ENCODE data around the gene CACNG5. TPM values are rescaled to one million over a fixed set of nuclear protein-coding genes. Genes with fewer than 3 reads are reported as not detected.

The CACNG5 gene
- polyA plus RNA-seq, 1 donor from 2014 or later, result not detected

DNA sequence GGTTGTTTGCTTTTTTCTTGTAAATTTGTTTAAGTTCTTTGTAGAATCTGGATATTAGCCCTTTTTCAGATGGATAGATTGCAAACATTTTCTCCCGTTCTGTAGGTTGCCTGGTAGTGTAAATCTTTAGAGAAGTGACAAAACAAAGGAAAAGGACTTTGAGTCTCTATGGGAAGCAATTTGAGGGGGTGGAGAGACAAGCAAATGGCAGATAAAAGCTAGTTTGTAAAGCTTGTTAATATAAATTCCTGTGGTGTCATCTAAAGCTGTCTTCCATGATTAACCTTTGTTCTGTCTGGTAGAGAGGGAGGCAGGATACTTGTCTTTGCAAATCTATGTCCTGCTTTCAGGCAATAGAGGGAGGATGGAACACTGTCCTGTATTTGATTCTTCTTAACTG lies 89.0 kb downstream of the CACNG5 start:
- H2AFZ ChIP-seq (ENCODE audit: low read depth, low read length), result no peak overlapping the region
- no peaks in the 10 kb centered on the region for H3K27me3 ChIP-seq (ENCODE audit: insufficient read depth, low read depth, low read length)
- H3K9me3 ChIP-seq (ENCODE audit: low read length), result no peaks in the 10 kb centered on the region
- H3K9me2 ChIP-seq (ENCODE audit: insufficient read depth, low read length), result no peaks in the 10 kb centered on the region
- H3K36me3 ChIP-seq (ENCODE audit: insufficient read depth, low read length), result no peaks in the 10 kb centered on the region
- no peaks in the 10 kb centered on the region for H4K20me1 ChIP-seq (ENCODE audit: insufficient read depth)
- H3K4me2 ChIP-seq (ENCODE audit: low read length), result no peak overlapping the region
- H3K79me2 ChIP-seq (replicated peaks; ENCODE audit: insufficient read depth, low read length), result no peaks in the 10 kb centered on the region
- no peak overlapping the region for H3K27ac ChIP-seq (ENCODE audit: low read length)
- H3K4me3 ChIP-seq (ENCODE audit: low read length), result no peak overlapping the region
- TF ChIP-seq, protein P1, sequence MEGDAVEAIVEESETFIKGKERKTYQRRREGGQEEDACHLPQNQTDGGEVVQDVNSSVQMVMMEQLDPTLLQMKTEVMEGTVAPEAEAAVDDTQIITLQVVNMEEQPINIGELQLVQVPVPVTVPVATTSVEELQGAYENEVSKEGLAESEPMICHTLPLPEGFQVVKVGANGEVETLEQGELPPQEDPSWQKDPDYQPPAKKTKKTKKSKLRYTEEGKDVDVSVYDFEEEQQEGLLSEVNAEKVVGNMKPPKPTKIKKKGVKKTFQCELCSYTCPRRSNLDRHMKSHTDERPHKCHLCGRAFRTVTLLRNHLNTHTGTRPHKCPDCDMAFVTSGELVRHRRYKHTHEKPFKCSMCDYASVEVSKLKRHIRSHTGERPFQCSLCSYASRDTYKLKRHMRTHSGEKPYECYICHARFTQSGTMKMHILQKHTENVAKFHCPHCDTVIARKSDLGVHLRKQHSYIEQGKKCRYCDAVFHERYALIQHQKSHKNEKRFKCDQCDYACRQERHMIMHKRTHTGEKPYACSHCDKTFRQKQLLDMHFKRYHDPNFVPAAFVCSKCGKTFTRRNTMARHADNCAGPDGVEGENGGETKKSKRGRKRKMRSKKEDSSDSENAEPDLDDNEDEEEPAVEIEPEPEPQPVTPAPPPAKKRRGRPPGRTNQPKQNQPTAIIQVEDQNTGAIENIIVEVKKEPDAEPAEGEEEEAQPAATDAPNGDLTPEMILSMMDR (IDR thresholded peaks at IDR 0.05; ENCODE audit: poor library complexity, severe bottlenecking), result no peak
- TF ChIP-seq, protein P2, sequence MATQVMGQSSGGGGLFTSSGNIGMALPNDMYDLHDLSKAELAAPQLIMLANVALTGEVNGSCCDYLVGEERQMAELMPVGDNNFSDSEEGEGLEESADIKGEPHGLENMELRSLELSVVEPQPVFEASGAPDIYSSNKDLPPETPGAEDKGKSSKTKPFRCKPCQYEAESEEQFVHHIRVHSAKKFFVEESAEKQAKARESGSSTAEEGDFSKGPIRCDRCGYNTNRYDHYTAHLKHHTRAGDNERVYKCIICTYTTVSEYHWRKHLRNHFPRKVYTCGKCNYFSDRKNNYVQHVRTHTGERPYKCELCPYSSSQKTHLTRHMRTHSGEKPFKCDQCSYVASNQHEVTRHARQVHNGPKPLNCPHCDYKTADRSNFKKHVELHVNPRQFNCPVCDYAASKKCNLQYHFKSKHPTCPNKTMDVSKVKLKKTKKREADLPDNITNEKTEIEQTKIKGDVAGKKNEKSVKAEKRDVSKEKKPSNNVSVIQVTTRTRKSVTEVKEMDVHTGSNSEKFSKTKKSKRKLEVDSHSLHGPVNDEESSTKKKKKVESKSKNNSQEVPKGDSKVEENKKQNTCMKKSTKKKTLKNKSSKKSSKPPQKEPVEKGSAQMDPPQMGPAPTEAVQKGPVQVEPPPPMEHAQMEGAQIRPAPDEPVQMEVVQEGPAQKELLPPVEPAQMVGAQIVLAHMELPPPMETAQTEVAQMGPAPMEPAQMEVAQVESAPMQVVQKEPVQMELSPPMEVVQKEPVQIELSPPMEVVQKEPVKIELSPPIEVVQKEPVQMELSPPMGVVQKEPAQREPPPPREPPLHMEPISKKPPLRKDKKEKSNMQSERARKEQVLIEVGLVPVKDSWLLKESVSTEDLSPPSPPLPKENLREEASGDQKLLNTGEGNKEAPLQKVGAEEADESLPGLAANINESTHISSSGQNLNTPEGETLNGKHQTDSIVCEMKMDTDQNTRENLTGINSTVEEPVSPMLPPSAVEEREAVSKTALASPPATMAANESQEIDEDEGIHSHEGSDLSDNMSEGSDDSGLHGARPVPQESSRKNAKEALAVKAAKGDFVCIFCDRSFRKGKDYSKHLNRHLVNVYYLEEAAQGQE (IDR thresholded peaks at IDR 0.05; ENCODE audit: borderline replicate concordance), result no peak
- no peak for TF ChIP-seq EZH2 (IDR thresholded peaks at IDR 0.05; ENCODE audit: borderline replicate concordance, insufficient read depth, low read length, poor library complexity, severe bottlenecking)
- no peak for TF ChIP-seq POLR2AphosphoS5 (IDR thresholded peaks at IDR 0.05)
- TF ChIP-seq EP300 (conservative IDR thresholded peaks at IDR 0.05; ENCODE audit: poor library complexity, severe bottlenecking), result no peak
- no peak for TF ChIP-seq TAF1 (IDR thresholded peaks at IDR 0.05; ENCODE audit: low read depth)
- no peak for TF ChIP-seq RAD21 (conservative IDR thresholded peaks at IDR 0.05)
- no peak for TF ChIP-seq SMC3 (conservative IDR thresholded peaks at IDR 0.05; ENCODE audit: poor library complexity)
- TF ChIP-seq MXI1 (conservative IDR thresholded peaks at IDR 0.05; ENCODE audit: poor library complexity, severe bottlenecking), result no peak
- no peaks in the 10 kb centered on the region for H3F3A ChIP-seq (ENCODE audit: insufficient read depth, low read length, poor library complexity, severe bottlenecking)
- no peak overlapping the region for H3K9ac ChIP-seq (ENCODE audit: low read length)

DNA sequence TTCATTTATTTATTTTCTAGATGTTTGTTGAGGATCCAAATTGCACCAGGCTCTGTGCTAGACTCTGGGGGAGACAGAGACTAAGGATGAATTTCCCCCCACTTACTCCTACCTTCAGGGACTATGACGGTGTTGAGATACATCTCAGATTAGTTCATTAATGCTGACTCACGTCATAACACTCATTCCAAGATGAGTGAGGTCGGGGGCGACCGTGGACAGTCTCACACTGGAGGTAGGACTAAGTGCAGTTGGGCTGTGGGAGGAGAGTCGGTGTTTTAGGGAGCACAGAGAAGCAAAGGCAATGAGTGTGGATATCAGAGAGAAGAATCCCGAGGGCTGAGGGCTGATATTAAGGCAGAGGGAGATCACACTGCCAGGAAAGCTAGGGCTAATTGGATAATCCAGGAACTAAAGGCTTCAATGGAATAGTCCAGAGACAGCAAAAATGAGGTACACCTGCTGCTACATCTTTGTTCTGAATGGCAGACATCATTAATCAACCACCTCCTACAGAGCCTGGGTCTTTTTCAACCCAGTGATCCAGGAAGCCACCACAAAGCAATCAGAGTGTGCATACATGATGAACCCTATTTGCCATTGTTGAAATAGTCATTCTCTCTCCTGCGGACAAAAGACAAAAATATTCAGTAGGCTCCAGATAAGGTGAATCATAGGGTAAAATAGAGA lies 91.0 kb downstream of the CACNG5 start:
- no peaks in the 10 kb centered on the region for H4K20me1 ChIP-seq (ENCODE audit: insufficient read depth)
- H3K4me2 ChIP-seq (ENCODE audit: low read length), result no peak overlapping the region
- no peak overlapping the region for H3K27ac ChIP-seq (ENCODE audit: low read length)
- H3K36me3 ChIP-seq (ENCODE audit: insufficient read depth, low read length), result no peaks in the 10 kb centered on the region
- no peak for TF ChIP-seq RAD21 (conservative IDR thresholded peaks at IDR 0.05)
- TF ChIP-seq EP300 (conservative IDR thresholded peaks at IDR 0.05; ENCODE audit: poor library complexity, severe bottlenecking), result no peak
- TF ChIP-seq TAF1 (IDR thresholded peaks at IDR 0.05; ENCODE audit: low read depth), result no peak
- no peak for TF ChIP-seq MXI1 (conservative IDR thresholded peaks at IDR 0.05; ENCODE audit: poor library complexity, severe bottlenecking)
- no peak for TF ChIP-seq SMC3 (conservative IDR thresholded peaks at IDR 0.05; ENCODE audit: poor library complexity)
- TF ChIP-seq, protein P1 (IDR thresholded peaks at IDR 0.05; ENCODE audit: poor library complexity, severe bottlenecking), result no peak
- no peak for TF ChIP-seq POLR2AphosphoS5 (IDR thresholded peaks at IDR 0.05)
- TF ChIP-seq EZH2 (IDR thresholded peaks at IDR 0.05; ENCODE audit: borderline replicate concordance, insufficient read depth, low read length, poor library complexity, severe bottlenecking), result no peak
- TF ChIP-seq, protein P2 (IDR thresholded peaks at IDR 0.05; ENCODE audit: borderline replicate concordance), result no peak
- no peaks in the 10 kb centered on the region for H3K79me2 ChIP-seq (replicated peaks; ENCODE audit: insufficient read depth, low read length)
- no peak overlapping the region for H2AFZ ChIP-seq (ENCODE audit: low read depth, low read length)
- H3K9ac ChIP-seq (ENCODE audit: low read length), result no peak overlapping the region
- H3K27me3 ChIP-seq (ENCODE audit: insufficient read depth, low read depth, low read length), result no peaks in the 10 kb centered on the region
- H3F3A ChIP-seq (ENCODE audit: insufficient read depth, low read length, poor library complexity, severe bottlenecking), result no peaks in the 10 kb centered on the region
- H3K4me3 ChIP-seq (ENCODE audit: low read length), result no peak overlapping the region
- no peaks in the 10 kb centered on the region for H3K9me2 ChIP-seq (ENCODE audit: insufficient read depth, low read length)
- H3K9me3 ChIP-seq (ENCODE audit: low read length), result no peaks in the 10 kb centered on the region

Data from neural cell (in vitro differentiated cells).